OCI-M2 (cell line): ENCODE results near the gene SPATA16.
"Not testable (repeated sequence)": the region's sequence is repeated elsewhere in the genome, so short reads cannot be mapped to it uniquely, and the experiment has no call there.

ENCODE experiments used
- DNase-seq: peaks from one replicate; lab custom pipeline; 2025; ENCODE audit not compliant: unreplicated experiment; lab: John Stamatoyannopoulos, UW

Gene SPATA16

GRCh38 chr3:172903642-172904320 is 237.3 kb downstream of the SPATA16 start:
- DNase-seq = no peak

GRCh38 chr3:172892158-172892557 is 248.9 kb downstream of the SPATA16 start:
- DNase-seq = no peak

DNA sequence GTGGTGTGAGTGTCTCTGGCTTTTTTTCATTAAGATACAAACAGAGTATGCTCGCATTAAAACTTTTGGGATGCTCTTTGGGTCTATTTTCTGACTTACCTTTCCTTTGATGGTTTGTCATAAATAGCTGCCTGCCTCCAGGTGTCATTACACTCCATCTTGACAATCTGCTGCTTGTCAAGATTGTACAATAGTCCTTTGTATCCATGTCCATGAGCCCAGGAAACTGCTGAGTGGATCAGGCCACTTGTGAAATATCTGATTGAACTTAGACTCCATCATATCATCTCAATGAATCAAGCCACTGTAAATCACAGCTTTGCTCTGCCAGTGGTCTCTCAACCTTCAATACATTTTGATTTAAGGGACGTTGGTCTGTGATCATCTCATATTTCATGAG is 255.3 kb downstream of the SPATA16 start:
- DNase-seq = no peak

- no peak for DNase-seq
Observed at GRCh38 chr3:172882563-172882962, 258.5 kb downstream of the SPATA16 start.

GRCh38 chr3:172879381-172879780 is 261.7 kb downstream of the SPATA16 start:
- not testable (repeated sequence) for DNase-seq

DNA sequence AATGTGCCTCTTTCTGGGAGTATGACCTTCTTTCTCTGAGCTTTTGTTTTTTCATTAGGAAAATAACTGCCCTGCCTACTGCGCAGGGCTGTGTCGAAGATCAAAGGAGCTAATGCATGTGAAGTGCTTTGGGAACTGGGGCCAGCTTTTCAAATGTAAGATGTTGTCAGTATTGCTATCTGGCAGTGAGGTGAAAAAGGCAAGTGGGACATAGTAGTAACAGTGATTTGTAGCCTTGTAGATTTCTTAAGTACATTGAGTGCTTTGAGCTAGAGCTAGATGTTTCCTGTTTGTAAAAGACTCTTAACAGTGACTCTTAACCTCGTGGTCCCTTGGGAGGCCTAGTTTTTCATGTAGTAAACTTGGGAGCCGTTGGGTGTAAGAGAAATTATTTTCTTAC is 264.0 kb downstream of the SPATA16 start:
- no peak for DNase-seq

GRCh38 chr3:172876297-172876696 is 264.7 kb downstream of the SPATA16 start:
- DNase-seq = no peak

- no peak for DNase-seq
Observed at GRCh38 chr3:172875039-172875438, 266.0 kb downstream of the SPATA16 start.

- no peak for DNase-seq
Observed at GRCh38 chr3:172869784-172870518, 271.1 kb downstream of the SPATA16 start.

DNA sequence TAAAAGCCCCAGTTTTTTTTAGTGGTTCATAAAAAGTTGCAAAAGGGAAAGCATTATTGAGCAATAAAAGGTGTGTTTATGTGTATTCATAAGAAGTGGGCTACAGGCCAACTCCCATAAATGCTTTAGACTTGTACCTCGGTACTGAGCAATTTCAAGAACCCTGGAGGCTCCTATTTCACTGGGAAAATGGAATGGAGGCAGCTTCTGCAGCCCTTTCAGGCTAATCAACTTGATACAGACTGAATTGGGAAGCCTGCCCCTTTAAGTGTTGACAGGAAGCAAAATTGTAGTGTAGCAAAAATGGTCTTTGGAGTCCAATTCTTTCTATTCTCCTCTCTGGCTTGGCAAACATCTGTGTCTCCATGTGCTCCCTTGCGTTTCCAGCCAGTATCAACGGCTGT is 271.7 kb downstream of the SPATA16 start:
- DNase-seq = no peak

GRCh38 chr3:172868582-172869200 is 272.3 kb downstream of the SPATA16 start:
- DNase-seq = no peak

DNA sequence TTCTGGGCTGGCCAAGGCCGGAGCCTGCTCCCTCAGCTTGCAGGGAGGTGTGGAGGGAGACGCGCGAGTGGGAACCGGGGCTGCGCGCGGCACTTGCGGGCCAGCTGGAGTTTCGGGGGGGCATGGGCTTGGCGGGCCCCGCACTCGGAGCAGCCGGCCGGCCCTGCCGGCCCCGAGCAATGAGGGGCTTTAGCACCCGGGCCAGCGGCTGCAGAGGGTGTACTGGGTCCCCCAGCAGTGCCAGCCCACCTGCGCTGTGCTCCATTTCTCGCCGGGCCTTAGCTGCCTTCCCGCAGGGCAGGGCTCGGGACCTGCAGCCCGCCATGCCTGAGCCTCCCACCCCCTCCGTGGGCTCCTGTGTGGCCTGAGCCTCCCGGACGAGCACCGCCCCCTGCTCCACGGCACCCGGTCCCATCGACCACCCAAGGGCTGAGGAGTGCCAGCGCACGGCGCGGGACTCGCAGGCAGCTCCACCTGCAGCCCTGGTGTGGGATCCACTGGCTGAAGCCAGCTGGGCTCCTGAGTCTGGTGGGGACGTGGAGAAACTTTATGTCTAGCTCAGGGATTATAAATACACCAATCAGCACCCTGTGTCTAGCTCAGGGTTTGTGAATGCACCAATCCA is 274.2 kb downstream of the SPATA16 start:
- DNase-seq = not testable (repeated sequence)

DNA sequence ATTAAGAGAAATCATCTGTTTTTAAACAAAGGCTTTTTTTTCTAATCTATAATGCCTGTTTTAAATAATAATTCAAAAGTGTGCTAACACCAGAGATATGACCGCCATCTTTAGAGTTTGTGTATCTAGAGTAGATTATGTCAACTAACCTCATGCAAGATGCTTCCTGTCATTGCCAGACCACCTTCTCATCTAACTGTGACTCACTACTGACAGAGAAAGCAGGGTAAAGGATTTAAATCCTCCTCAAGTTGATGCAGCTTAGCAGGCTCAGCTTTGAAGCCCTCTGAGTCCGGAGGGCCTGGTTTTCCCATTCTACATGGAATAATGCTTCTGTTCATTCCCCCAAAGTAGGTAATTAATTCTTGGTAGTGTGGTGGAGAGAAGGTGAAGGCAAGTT is 282.0 kb downstream of the SPATA16 start:
- DNase-seq = no peak

- DNase-seq = no peak
Observed at GRCh38 chr3:172856795-172857742, 284.0 kb downstream of the SPATA16 start.

- DNase-seq = no peak
Observed at GRCh38 chr3:172855037-172855436, 286.0 kb downstream of the SPATA16 start.

DNA sequence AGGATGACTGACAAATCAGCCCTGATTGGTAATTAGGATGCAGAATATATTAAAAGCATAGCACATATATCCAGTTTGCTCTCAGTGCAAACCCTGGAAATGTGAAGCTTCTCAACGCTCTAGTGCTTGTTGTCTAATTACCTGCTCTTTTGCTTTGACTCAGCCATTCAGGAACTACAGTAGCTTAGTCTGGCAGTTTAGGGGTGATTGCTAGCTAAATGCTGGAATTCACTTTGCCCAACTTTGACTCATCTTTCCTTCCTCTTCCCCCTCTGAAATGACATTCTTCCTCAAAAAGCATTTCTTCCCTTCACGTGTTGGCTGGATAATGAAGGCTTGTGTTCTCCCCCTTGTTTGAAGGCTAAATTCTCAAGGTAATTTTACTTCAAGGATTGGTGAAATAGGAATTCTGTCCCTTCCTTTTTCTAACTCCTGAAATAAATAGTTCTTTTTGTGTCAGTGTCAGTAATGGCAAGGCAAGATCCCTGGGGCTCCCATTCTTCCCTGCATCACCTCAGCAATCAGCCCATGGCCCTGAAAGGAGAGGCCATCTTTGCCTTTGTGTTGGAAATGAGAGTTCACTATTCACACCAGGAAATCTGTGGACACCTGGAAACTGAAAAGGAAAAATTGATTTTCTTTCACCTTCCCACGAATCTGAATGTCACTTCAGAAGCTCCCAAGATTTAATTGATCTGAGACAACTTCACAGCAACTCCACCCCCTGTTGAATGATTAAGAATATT is 286.9 kb downstream of the SPATA16 start:
- DNase-seq = no peak

GRCh38 chr3:172853005-172853404 is 288.0 kb downstream of the SPATA16 start:
- DNase-seq = no peak

DNA sequence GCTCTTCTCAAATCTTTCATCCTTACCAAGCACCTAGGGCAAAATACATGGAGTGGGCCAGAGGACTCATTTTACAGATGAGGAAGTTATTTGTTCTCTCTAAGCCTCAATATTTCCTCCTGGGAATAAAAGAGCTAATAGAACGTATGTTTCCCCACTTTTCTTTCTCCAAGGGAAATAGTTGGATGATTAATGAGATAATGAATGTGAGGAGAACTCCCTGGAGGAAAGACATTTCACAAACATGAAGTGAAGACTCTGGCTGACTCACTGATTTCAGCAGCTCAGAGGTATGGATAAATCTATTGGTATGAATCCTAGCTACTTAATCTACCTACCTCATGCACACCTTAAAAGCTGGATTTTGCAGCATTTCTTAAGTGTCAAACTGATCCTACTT is 292.1 kb downstream of the SPATA16 start:
- DNase-seq = no peak

GRCh38 chr3:172847292-172847691 is 293.7 kb downstream of the SPATA16 start:
- DNase-seq = no peak

DNA sequence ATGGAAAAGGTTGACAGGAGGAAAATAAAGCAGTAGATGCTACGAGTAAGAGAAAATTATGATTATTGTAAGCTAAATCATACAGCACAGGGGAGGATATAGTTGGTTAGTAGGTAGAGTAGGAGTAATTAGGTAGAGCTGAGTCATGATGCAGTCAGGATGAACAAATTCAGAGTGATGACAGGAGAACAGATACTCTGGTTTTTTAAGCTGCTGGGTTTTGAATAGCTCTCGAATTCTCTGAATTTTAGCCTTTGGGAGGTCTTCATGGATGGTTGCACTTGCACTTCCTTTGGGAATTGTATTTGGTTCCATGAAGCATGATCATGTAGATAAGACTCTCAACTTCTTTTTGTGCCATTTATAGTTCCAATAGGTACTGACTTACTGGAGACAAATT is 294.3 kb downstream of the SPATA16 start:
- no peak for DNase-seq
